Islet precursor cell (in vitro differentiated cells): Measurements from ENCODE around the gene CPVL.

Experiments used
- DNase-seq: peaks from one replicate; pipeline ENCODE4 v3.0.0-alpha.2; 2018

CPVL gene

DNA sequence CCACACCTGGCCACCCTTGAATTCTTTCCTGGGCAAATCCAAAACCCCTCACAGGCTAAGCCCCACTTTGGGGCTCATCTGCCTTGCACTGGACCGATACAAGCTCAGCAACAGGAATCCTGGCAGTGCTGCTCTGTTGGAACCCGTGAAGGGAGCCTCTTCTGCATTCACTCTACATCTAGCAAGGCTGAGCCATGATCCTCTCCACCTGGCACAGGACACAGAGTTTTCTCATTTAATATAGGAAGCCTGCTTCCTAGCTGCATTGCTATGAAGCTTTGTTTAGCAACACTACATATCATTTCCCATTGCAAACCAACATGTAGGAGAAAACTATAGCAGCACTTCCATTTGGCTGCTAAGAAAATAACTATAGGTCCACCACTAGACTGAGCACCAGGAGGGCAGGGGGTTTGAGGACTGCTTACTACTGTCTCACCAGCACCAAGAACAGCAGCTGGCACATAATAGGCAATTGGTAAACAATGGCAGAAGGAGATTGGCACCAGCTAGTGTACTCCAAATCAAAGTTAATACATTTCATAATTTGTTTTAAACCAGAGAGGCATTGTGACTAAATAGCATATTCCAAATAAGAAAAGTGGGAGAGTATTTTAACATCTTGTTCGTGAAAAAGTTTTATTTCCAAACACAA, 56.1 kb downstream of the CPVL start:
- DNase-seq: no peak

DNA sequence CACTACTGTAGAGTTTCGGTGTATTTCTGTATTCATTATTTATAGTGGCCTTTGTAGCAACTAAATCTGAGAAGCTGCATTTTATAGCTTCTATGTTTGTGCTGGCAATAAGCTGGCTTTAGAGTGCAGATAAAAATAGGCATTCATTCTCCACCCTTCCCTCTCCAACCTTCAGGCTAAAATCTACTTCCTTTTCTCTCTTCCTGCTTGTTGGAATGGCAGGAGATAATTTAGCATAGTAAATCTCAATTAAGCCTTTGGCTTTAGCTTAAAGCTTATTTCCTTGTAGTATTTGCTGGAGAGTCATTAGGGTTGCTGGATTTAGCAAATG, 58.5 kb downstream of the CPVL start:
- DNase-seq: no peak

DNA sequence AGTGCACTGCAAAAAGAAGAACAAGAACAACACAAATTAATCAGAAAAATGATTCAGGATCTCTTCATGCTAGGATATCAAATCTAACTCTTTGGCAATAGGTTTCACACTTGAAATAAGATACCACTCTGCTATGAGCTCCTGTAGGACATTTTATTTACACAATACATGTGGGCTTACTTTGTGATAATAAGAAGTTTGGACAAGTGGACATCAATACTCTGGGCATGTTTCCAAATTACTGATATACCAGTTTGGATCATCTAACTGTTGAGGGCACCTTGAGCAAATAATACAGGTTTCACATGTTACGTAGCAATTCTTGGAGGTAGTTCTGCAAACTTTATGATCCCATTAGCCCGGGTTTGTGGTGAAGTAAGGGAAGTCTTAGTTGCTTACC, 59.8 kb downstream of the CPVL start:
- DNase-seq: no peak

DNA sequence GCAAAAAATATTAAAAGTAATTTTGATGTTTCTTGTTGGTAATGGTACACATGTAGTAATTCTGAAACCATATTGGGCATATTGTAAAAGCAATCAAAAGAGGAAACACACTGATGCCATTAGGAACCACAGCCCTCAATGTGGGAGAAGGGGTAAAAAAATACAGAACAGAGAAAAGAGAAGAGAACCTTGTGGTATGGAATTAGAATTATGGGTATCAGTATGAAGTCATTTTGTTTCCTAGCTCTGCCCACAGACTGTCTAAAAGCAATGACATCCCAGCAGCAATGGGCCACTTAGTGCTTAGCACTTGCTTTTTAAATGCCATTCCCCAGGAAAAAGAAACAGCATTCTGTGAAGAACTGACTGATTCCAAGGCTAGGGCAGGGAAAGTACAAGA, 61.5 kb downstream of the CPVL start:
- DNase-seq: no peak

DNA sequence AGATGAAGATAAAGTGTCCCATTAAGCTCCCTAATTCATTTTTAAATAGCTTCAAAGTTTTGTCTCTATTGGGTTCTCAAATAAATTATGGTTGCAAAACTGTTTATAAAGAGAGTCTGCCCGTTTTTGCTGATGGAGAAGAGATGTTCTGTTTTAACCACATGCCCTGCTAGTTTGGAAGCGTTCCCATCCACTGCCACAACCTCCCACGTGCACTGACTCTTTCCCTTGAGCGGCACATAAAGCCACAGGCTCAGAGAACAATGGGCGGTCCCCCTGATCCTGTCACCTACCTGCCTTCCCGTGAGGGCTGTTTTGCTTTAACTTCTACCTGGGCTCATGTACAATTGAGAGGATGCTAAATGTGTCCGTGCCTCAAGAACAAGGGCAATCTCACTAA, 65.5 kb downstream of the CPVL start:
- no peak for DNase-seq

DNA sequence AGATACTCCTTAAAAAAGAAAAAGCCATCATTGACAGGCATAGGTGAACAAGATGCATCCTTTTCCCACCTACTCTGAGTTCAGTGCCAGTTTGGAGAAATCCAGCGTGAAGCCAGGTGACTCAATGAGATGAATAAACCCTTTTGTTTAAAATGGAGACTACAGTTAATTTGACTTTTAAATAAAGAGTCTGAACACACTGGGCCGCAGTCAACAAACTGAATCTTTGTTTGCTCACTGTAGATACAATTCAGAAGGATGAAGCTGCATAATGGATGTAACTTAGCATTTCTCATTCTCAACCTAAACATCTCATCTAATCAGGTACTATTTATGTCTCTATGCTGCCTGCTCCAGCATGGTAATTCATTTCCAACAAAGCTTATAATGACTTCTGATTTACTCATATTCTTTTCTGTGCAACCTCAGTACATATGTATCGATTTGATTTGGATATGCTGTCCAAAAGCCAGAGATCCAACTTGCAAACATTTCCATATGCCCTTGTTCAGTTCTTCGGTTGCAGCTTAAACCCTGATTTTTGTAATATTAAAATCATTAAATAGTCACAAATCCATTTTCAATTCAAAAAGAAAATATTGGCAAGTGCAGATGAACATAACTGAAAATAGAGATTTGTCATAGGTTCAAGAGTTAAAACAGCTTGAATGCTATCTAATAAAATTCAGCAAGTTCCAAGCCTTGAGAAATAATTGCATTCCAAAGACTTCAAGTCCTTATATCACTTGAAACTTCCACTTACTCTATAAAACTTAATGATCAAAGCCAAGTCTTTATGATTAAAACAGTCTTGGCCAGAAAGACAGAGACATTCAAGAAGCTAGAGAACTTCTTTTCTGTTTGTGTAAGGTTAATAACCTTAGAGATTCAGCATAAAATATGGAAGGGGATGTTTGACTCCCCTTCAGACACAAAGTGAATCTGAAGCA, 67.8 kb downstream of the CPVL start:
- DNase-seq: no peak

DNA sequence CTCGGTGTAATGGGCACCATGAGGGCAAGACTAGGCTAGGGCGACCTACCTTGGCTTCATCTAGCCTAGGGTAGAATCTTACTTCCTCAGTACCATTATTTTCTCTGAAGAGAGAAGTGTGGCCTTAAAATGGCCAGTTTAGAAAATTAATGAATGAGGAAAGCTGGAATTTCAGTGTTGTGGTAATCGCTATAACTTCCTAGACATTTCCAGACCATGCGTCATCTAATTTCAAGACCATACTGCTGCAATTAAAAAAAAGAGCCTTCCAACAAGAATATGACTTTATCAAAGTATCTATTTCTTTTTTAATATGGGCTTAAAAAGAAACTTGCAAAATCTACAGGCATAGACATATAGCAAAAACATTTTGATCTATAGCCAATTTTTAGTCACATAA, 68.5 kb downstream of the CPVL start:
- DNase-seq: no peak

DNA sequence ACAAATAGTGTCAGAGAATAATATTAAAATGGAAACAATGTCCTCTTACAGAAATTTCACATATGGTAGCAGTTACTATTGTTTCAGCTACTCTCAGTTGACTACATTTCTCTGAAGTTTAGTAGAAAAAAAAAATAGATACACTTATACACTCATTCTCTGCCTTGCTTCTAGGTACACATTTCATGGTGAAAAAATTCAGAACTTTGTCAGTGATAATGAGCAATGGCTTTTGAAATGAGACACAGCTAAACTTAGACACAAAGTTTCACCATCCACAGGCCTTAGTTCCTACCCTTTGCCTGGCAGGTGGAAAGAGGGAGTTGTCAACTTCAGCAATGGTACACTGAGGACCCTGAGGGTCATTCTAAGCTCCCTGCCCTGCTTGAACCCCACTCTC, 69.2 kb downstream of the CPVL start:
- DNase-seq: no peak

DNA sequence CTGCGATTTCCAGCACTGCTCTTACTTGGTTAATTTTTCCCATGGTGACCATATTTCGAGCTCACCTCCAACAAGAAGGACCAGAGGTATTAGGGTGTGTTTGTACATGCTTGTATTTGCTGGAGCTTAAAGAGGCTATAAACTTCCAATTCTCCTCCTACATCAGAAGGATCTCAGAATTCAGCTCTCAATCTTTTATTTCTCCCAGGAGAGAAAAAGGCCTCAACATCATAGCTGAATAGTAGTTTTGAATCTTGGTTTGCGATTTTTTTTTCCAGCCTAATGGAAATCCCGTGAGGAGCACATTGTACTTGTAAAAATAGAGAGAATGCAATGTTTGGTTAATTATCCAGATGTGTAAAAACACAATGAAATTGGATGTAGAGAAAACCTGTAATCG, 69.7 kb downstream of the CPVL start:
- DNase-seq: no peak

DNA sequence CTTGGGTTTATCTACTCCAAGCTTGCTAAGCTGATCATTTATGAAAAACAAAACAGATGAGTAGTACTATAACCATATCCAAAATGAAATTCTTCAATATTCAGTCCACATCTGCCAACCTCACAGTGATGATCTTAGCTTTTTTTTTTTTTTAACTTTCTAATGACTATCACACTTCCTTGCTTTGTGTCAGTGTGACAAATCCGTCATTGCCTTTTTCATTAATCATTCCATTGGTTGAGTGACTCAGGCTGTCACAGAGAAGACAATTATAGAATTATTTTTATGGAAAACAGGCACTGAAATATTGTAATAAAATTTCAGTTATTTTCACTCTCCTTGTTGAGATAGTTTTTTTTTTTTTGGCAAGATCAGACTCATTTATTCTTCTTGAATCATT, 70.7 kb downstream of the CPVL start:
- DNase-seq: no peak

DNA sequence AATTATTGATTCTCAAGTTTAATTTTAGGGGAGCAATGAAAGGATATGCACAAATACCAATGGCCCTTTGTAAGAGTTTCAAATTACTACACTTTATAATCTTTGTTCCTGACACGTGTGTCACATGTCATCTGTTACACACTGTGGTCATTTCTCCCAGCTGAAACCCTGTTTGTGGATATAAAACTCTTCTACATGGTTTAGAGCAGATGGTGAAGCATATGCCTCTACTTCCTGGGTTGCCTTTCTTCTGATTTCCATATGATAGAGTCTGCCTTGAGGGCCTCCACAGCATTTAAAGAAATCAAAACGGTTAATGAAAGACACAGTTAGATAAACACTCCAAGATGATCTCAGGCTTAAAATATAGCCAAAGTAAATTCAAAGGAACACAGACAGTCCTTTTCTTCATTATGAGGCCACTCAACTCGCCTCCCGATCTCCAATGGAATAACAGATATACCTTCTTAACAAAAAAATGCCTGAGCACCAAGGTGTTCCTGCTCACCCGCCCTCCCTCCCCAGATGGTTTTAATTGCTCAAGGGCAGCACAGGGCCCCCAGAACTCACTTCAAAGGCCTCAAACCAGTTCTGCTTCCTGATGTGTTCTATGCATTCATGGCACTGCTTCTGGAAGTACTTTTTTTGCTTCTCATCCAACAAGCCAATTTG, 75.0 kb downstream of the CPVL start:
- DNase-seq: no peak

DNA sequence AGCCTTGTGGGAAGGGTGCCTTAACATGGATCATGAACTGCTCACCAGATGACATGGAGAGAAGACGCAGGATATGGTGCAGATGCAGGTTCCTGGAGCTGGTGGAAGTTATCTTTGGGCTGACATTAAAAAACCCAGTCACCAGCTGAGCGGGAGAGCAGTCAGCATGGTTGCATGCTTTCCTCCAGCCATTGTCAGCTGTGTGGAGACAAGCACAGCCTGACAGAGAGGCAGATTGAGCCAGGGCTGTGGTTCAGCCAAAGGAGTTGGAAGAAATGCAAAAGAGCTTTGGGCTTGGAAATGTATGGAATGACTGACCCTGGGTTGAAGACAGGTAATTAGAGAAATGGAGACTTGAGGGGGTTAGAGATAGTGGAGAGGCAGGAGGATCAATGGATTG, 79.7 kb downstream of the CPVL start:
- DNase-seq: no peak

DNA sequence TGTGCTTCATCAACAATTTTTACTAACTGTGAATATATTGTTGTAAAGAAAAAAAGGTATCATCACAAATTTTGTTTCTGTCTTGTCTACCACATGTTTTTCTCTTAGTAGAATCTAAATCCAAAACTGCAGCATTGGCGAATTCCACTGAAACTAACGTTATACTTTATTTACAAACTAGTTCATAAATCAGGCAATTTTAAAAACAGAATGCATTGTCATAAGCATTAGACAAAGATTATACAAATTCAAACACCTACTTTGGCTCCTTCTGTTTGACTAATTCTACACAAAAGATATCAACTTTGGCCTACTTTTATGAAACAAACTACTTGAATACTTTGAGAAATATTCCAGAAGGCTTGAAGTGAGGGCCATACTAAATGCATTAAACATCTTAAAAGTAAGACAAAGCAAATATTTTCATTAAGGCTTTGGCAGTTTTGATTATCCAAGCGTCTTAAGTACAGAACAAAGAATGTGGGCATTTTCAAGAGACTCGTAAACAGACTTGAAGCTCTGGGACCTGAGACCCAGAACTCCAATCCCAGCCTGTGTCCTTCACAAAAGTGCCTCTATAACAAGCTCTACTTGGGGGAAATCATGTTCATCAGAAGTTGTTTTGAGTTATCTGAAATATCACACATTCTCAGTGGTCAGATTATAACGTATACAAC, 81.0 kb downstream of the CPVL start:
- no peak for DNase-seq

DNA sequence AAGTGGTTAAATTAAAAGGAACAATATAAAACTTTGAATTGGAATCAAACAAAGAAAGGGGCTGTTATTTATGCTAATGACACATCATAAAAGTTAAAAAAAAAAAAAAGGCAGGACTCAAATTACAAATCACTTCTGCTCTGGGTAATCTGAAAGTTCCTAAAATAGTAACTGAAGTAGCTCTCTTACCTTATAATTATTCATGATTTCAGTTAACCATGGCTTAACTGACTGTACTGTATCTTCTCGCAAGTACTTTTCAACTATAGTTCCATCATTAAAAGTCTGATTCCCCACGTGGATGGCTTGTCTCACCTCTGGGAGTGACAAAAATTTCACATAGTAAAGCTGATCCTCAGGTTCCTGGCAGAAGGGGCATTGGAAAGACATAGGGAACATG, 82.5 kb downstream of the CPVL start:
- no peak for DNase-seq

DNA sequence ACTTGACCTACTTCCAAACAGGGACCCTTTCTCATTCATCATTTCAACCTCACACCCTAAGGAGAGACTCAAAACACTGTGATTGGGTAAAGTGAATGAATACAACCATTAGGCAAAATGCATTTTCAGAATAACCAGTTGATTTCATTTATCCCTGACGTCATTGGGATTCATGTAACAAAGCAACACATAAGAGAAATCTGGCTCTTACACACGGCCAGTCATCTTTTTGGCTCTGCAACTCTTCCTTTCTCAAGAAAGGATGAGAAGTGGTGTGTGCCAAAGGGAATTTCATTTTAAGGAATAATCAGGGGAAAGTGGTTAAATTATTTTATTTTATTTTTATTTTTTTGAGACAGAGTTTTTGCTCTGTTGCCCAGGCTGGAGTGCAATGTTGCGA, 83.1 kb downstream of the CPVL start:
- no peak for DNase-seq

DNA sequence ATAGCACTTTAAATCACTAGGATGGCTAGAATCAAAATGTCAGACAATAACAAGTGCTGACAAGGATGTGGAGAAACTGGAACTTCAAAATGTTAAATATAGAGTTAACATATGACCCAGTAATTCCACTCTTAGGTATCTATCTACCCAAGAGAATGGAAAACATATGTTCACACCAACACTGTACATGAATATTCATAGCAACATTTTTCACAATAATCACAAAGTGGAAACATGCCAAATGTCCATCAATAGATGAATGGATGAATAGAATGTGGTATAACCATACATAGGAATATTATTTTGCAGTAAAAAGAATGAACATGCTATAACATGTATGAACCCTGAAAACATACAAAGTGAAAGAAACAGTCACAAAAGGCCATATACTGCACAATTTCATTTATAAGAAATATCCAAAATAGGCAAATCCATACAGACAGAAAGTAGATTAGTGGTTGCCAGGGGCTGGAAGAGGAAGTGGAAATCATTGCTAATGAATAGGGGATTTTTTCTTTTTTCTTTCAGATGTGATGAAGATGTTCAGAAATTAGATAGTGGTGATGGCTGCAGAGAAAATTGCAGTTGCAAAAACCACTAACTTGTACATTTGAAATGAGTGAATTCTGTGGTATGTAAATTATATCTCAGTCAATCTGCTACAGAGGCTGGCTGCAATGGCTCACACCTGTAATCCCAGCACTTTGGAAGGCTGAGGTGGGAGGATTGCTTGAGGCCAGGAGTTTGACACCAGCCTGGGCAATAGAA, 93.0 kb downstream of the CPVL start:
- DNase-seq: no peak

DNA sequence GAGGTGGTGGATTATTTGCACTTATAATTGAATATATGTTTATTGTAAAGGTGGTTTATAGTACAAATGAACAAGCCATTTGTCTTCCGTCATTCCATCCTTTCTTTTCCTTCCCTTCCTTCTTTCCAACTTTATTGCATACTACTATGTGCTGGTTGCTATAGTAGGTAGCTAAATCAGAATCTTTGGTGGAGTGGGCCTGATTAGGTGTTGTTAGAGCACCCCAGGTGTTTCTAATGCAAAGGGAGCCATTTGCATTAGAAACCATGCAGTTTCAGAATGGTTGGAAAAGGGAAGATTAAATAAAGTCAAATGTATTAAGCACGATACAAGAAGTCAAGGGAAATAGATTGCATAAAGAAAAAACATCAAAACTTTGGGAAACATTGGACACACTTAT, 99.4 kb downstream of the CPVL start:
- DNase-seq: no peak

DNA sequence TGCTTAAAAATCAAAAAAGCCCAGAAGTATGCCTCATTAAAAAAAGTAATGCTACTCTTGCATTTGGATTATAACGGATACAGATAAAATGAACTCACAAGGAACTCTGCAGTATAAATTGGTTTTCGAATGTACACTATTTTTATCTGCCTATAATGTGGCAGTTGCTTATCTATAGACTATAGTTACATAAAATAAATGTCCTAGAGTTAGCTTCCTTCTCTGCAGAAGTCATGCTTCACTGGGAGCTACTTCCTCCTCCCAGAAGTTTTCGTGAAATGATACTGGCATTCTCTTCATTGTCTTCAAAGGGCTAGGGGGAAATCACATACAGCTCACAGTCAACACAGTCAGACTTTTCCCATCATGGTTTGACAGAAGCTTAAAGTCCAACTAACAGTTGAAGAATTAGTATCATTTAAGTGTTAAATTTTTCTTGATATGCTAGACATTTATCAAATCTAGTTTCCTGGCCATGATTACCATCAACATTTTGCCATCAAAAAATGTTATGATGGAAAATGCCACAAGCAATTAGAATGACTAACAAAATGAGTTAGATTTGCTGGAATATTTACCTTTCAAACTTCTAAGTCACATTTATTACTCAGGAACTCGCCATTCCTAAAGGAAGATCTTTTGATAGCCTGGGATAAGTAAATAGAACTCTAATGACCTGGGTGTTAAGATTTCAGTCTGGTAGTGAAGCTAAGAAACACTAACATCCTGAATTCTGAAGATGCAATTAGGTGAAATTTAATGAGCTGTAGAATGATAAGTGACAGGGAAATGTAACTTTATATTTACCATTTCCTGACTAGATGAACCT, 100.9 kb downstream of the CPVL start:
- no peak for DNase-seq

DNA sequence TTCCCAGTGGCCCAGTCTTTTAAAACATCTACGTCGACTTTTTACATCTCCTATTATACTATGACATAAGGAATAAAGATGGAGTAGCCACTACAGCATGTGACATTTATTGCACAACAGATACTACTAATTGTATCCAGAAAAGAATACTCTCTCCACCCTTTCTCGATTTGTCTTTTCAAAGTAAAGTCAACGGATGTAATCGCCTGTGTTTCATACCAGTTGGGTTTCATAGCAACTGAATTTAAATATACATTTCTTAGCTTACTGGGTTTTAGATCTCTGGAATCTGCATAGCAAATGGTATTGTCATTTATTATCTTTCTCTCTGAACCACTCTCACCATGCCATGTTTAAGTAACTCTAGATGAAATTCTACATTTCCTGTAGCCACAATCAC, 101.8 kb downstream of the CPVL start:
- DNase-seq: no peak

DNA sequence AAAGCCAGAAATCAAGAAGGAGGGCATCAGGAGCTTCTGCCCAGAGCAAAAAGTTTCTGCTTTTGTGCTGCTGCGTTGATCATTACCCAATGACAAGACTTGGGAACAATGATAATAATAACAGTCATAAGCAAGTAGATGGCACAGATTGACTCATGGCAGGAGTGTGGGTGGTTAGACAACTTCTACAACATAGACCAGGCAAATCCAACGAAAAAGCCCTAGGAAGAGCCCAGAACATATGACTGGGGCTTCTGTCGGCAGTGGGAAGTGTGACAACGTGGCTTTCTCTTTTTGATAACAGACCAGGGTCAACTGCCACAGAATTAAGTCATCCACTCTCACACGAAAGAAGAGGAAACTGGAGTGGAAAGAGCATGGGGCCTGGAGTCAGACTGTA, 102.8 kb downstream of the CPVL start:
- no peak for DNase-seq

DNA sequence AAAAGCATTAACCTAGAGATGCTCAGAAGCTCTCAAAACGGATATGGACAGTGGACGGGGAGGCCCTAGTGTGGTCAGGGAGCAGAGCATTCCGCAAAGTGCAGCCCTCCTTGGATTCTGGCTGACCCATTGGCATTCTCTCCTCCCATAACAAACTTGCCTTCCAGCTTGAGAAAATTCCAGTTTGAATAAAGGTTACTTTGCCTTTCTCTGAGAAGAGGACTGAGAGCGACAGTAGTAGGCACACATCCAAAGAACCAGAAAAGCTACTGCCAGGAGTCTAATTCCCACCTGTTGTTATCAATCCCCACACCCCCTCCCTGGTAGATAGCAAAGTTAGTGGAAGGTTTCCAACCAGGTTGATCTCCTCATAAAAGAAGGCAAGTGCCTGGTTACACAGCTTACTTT, 103.5 kb downstream of the CPVL start:
- no peak for DNase-seq

DNA sequence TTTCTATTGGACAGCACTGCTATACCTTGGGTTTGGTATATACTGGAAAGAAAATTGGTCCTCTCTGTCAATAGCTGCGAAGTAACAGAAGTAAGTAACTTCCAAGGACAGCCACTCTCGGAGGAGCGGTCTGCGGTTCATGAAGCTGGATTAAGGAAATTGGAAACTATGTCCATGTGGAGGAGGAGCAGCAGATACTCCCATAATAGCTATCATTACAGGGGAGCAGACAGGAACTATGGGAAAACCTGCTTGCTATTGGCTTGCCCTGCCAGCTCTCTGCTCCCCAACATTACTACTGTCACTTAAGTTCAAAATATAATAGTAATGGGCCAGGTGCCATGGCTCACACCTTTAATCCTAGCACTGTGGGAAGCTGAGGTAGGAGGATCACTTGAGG, 104.3 kb downstream of the CPVL start:
- no peak for DNase-seq
